Renal pelvis (tissue), 4 donors: ENCODE measurements around the gene CD300C. TPM values are rescaled to one million over a fixed set of nuclear protein-coding genes. Genes with fewer than 3 reads are reported as not detected.
"Not testable (repeated sequence)": the region's sequence is repeated elsewhere in the genome, so short reads cannot be mapped to it uniquely, and the experiment has no call there.

Experiments used
- DNase-seq: peaks from one replicate; pipeline ENCODE4 v3.0.0-alpha.2; 2013
- polyA plus RNA-seq, 3 donors: library from polyadenylated mRNA; unstranded; fragments of 120-200 nt; gene quantifications; one replicate each; pipeline ENCODE4 v1.2.1, GENCODE V29; 2013; ENCODE audit not compliant: insufficient read length in 3 of 3

Gene CD300C
- polyA plus RNA-seq, 3 donors: 0.56 to 0.68 (median 0.59) TPM

- no peak for DNase-seq
These were observed 13.8 kb downstream of the CD300C start for GRCh38 chr17:74532115-74532514.

GRCh38 chr17:74531231-74531761 is 14.6 kb downstream of the CD300C start, which contains the start of gene CD300LB:
TSS of gene CD300LB (minus strand) at chr17:74531475. CDS start at chr17:74531350, 125 bp downstream.
- no peak for DNase-seq

GRCh38 chr17:74530831-74531150 is 15.1 kb downstream of the CD300C start:
- DNase-seq: no peak

- DNase-seq: no peak
These were observed 16.7 kb downstream of the CD300C start for GRCh38 chr17:74529243-74529642.

- DNase-seq: no peak
These were observed 17.3 kb downstream of the CD300C start for GRCh38 chr17:74528491-74529199.

- DNase-seq: no peak
These were observed 18.2 kb downstream of the CD300C start for GRCh38 chr17:74527756-74528155.

- no peak for DNase-seq
These were observed 18.8 kb downstream of the CD300C start for GRCh38 chr17:74527081-74527480.

GRCh38 chr17:74526681-74527080 is 19.2 kb downstream of the CD300C start:
- DNase-seq: no peak

GRCh38 chr17:74525781-74526288 is 20.1 kb downstream of the CD300C start:
- DNase-seq: no peak

- no peak for DNase-seq
These were observed 20.5 kb downstream of the CD300C start for GRCh38 chr17:74525465-74525725.

GRCh38 chr17:74524653-74525464 is 21.1 kb downstream of the CD300C start:
- no peak for DNase-seq

- DNase-seq: no peak
These were observed 22.6 kb downstream of the CD300C start for GRCh38 chr17:74523308-74523707.

- no peak for DNase-seq
These were observed 23.4 kb downstream of the CD300C start for GRCh38 chr17:74522381-74523105.

GRCh38 chr17:74521701-74522201 is 24.2 kb downstream of the CD300C start:
- DNase-seq: no peak

GRCh38 chr17:74520790-74521480 is 25.0 kb downstream of the CD300C start:
- no peak for DNase-seq

GRCh38 chr17:74520016-74520434 is 25.9 kb downstream of the CD300C start:
- DNase-seq: no peak

- not testable (repeated sequence) for DNase-seq
These were observed 27.4 kb downstream of the CD300C start for GRCh38 chr17:74518413-74518981.

- no peak for DNase-seq
These were observed 29.2 kb downstream of the CD300C start for GRCh38 chr17:74516561-74517328.

GRCh38 chr17:74515941-74516340 is 30.0 kb downstream of the CD300C start:
- DNase-seq: no peak

- no peak for DNase-seq
These were observed 31.1 kb downstream of the CD300C start for GRCh38 chr17:74514632-74515334.
